Neural cell (in vitro differentiated cells): ENCODE measurements around the gene PTEN. TPM values are rescaled to one million over a fixed set of nuclear protein-coding genes. Genes with fewer than 3 reads are reported as not detected.

Experiments used
- H2AFZ ChIP-seq: fragments of 200-600, 300-800 bp; sonication (generic), shearing (Covaris generic); 2 replicates; pipeline ENCODE4 v1.6.0; 2014; ENCODE audit warnings: low read depth, mild to moderate bottlenecking, antibody characterized with exemption, low read length, moderate library complexity
- H3F3A ChIP-seq: fragments of 200-600 bp; shearing (Covaris generic); 2 replicates; pipeline ENCODE4 v1.6.1; 2016; ENCODE audit warnings: mild to moderate bottlenecking, moderate library complexity, mixed read lengths, antibody characterized with exemption, low read length; ENCODE audit not compliant: insufficient read depth, poor library complexity, severe bottlenecking
- H3K27ac ChIP-seq: fragments of 200-600, 300-800 bp; sonication (generic), shearing (Covaris generic); 2 replicates; pipeline ENCODE4 v1.5.1; 2014; ENCODE audit warnings: mild to moderate bottlenecking, low read length, moderate library complexity
- H3K27me3 ChIP-seq: fragments of 300-800, 200-600 bp; sonication (generic), shearing (Covaris generic); 2 replicates; pipeline ENCODE4 v1.6.0; 2014; ENCODE audit warnings: mild to moderate bottlenecking, low read depth, low read length, moderate library complexity; ENCODE audit not compliant: insufficient read depth
- H3K36me3 ChIP-seq: fragments of 300-800, 200-600 bp; sonication (generic), shearing (Covaris generic); 2 replicates; pipeline ENCODE4 v1.5.1; 2014; ENCODE audit warnings: mild to moderate bottlenecking, antibody characterized with exemption, low read length, moderate library complexity; ENCODE audit not compliant: insufficient read depth
- H3K4me2 ChIP-seq: fragments of 300-800, 200-600 bp; sonication (generic), shearing (Covaris generic); 2 replicates; pipeline ENCODE4 v1.6.0; 2014; ENCODE audit warnings: mild to moderate bottlenecking, low read length
- H3K4me3 ChIP-seq: fragments of 300-800, 200-600 bp; sonication (generic), shearing (Covaris generic); 2 replicates; pipeline ENCODE4 v1.5.1; 2014; ENCODE audit warnings: mild to moderate bottlenecking, low read length, moderate library complexity
- H3K79me2 ChIP-seq: fragments of 200-600 bp; shearing (Covaris generic); replicated peaks from 2 replicates; pipeline ENCODE4 v1.6.0; 2014; ENCODE audit warnings: mild to moderate bottlenecking, low read length, moderate library complexity; ENCODE audit not compliant: insufficient read depth
- H3K9ac ChIP-seq: fragments of 300-800, 200-600 bp; sonication (generic), shearing (Covaris generic); 2 replicates; pipeline ENCODE4 v1.6.1; 2016; ENCODE audit warnings: mild to moderate bottlenecking, low read length, mixed read lengths
- H3K9me2 ChIP-seq: fragments of 200-600 bp; shearing (Covaris generic); 2 replicates; pipeline ENCODE4 v1.6.1; 2016; ENCODE audit warnings: mild to moderate bottlenecking, low read length, mixed read lengths; ENCODE audit not compliant: insufficient read depth
- H3K9me3 ChIP-seq: fragments of 200-600, 300-800 bp; sonication (generic), shearing (Covaris generic); 2 replicates; pipeline ENCODE4 v1.6.1; 2016; ENCODE audit warnings: mild to moderate bottlenecking, mixed run types, low read length, moderate library complexity, mixed read lengths
- H4K20me1 ChIP-seq: fragments of 200-600 bp; shearing (Covaris generic); 2 replicates; pipeline ENCODE4 v1.6.1; 2016; ENCODE audit warnings: mild to moderate bottlenecking, mixed run types; ENCODE audit not compliant: insufficient read depth
- EP300 ChIP-seq: fragments of 450-650 bp; conservative IDR thresholded peaks from 2 replicates; pipeline ENCODE4 v1.6.1; 2014; ENCODE audit warnings: antibody characterized with exemption, mild to moderate bottlenecking, moderate library complexity; ENCODE audit not compliant: poor library complexity, severe bottlenecking
- EZH2 ChIP-seq: fragments of 200-600, 300-800 bp; shearing (Covaris generic), sonication (generic); IDR thresholded peaks from 2 replicates; pipeline ENCODE4 v1.6.1; 2014; ENCODE audit warnings: antibody characterized with exemption, low read length, borderline replicate concordance, mild to moderate bottlenecking; ENCODE audit not compliant: insufficient read depth, poor library complexity, severe bottlenecking
- MXI1 ChIP-seq: fragments of 450-650 bp; conservative IDR thresholded peaks from 2 replicates; pipeline ENCODE4 v1.6.1; 2014; ENCODE audit warnings: antibody characterized with exemption, mild to moderate bottlenecking; ENCODE audit not compliant: poor library complexity, severe bottlenecking
- POLR2AphosphoS5 ChIP-seq: IDR thresholded peaks from 2 replicates; pipeline ENCODE4 v1.6.1; 2012
- RAD21 ChIP-seq: fragments of 450-650 bp; conservative IDR thresholded peaks from 2 replicates; pipeline ENCODE4 v1.6.1; 2014; ENCODE audit warnings: antibody characterized with exemption, mild to moderate bottlenecking, moderate library complexity
- SMC3 ChIP-seq: fragments of 450-650 bp; conservative IDR thresholded peaks from 2 replicates; pipeline ENCODE4 v1.6.1; 2014; ENCODE audit warnings: antibody characterized with exemption, mild to moderate bottlenecking, moderate library complexity; ENCODE audit not compliant: poor library complexity
- TAF1 ChIP-seq: IDR thresholded peaks from 2 replicates; pipeline ENCODE4 v1.6.1; 2012; ENCODE audit warnings: low read depth
- polyA plus RNA-seq: library from polyadenylated mRNA; depleted of rRNA; stranded (reverse); fragments of >200 nt; gene quantifications from 2 replicates; pipeline ENCODE4 v1.2.3, GENCODE V29; 2014
- TF ChIP-seq, protein P1 (sequence below): IDR thresholded peaks from 2 replicates; pipeline ENCODE4 v1.6.1; 2012; ENCODE audit warnings: borderline replicate concordance
- TF ChIP-seq, protein P2 (sequence below): fragments of 450-650 bp; IDR thresholded peaks from 2 replicates; pipeline ENCODE4 v1.5.1; 2014; ENCODE audit warnings: antibody characterized with exemption, mild to moderate bottlenecking, moderate library complexity; ENCODE audit not compliant: poor library complexity, severe bottlenecking

Gene PTEN
- polyA plus RNA-seq, 1 donor from 2014 or later = 47.3 TPM

DNA sequence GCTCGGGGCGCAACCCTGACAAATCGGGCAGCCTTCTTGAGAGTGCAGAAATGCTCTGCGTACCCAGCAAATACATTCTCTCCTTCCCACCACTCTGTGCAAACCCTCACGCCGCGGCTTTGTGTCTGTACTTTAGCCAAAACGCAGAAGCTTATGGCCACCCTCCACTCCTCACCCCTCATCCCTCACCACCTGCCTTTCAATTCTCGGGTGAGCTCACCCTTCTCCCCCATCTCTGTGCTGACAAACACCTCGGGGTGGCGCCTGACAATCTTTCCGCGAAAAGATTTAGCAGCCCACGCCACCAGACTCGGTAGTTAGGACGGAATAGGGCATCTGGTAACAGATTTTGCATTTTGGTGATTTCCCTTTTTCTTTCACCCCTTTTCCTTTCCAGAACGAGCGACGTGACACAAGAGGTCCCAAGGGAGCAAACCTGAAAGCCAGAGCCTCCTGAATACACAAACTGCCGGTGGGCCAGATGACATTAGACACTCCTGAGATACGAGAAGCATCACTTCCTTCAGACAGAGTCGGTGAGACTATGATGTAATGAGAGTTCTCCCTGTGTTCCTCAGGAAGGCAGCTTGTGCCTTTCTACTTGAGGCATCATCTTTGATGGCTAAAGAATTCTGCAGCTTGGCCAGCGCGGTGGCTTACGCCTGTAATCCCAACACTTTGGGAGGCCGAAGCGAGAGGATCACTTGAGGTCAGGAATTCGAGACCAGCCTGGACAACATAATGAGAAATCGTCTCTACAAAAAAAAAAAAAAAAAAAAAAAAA, 44.7 kb upstream of the PTEN start:
- peak overlapping the region; percentile 89 for H3K27ac ChIP-seq
- H3K27me3 ChIP-seq = no peaks in the 10 kb centered on the region
- H3K4me2 ChIP-seq = peak overlapping the region; percentile 67
- H3K9ac ChIP-seq = peak overlapping the region; percentile 91
- no peaks in the 10 kb centered on the region for H3K9me2 ChIP-seq
- no peaks in the 10 kb centered on the region for H4K20me1 ChIP-seq
- H2AFZ ChIP-seq = peak overlapping the region; percentile 54
- H3F3A ChIP-seq = peaks cover 4% of the 10 kb centered on the region
- H3K79me2 ChIP-seq = peaks cover 41% of the 10 kb centered on the region
- H3K9me3 ChIP-seq = no peaks in the 10 kb centered on the region
- no peaks in the 10 kb centered on the region for H3K36me3 ChIP-seq
- peak overlapping the region; percentile 80 for H3K4me3 ChIP-seq
- TF ChIP-seq, protein P1, sequence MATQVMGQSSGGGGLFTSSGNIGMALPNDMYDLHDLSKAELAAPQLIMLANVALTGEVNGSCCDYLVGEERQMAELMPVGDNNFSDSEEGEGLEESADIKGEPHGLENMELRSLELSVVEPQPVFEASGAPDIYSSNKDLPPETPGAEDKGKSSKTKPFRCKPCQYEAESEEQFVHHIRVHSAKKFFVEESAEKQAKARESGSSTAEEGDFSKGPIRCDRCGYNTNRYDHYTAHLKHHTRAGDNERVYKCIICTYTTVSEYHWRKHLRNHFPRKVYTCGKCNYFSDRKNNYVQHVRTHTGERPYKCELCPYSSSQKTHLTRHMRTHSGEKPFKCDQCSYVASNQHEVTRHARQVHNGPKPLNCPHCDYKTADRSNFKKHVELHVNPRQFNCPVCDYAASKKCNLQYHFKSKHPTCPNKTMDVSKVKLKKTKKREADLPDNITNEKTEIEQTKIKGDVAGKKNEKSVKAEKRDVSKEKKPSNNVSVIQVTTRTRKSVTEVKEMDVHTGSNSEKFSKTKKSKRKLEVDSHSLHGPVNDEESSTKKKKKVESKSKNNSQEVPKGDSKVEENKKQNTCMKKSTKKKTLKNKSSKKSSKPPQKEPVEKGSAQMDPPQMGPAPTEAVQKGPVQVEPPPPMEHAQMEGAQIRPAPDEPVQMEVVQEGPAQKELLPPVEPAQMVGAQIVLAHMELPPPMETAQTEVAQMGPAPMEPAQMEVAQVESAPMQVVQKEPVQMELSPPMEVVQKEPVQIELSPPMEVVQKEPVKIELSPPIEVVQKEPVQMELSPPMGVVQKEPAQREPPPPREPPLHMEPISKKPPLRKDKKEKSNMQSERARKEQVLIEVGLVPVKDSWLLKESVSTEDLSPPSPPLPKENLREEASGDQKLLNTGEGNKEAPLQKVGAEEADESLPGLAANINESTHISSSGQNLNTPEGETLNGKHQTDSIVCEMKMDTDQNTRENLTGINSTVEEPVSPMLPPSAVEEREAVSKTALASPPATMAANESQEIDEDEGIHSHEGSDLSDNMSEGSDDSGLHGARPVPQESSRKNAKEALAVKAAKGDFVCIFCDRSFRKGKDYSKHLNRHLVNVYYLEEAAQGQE = peak; percentile 65
- TF ChIP-seq EZH2 = no peak
- TF ChIP-seq SMC3 = peak; percentile 60
- no peak for TF ChIP-seq MXI1
- TF ChIP-seq, protein P2, sequence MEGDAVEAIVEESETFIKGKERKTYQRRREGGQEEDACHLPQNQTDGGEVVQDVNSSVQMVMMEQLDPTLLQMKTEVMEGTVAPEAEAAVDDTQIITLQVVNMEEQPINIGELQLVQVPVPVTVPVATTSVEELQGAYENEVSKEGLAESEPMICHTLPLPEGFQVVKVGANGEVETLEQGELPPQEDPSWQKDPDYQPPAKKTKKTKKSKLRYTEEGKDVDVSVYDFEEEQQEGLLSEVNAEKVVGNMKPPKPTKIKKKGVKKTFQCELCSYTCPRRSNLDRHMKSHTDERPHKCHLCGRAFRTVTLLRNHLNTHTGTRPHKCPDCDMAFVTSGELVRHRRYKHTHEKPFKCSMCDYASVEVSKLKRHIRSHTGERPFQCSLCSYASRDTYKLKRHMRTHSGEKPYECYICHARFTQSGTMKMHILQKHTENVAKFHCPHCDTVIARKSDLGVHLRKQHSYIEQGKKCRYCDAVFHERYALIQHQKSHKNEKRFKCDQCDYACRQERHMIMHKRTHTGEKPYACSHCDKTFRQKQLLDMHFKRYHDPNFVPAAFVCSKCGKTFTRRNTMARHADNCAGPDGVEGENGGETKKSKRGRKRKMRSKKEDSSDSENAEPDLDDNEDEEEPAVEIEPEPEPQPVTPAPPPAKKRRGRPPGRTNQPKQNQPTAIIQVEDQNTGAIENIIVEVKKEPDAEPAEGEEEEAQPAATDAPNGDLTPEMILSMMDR = peak; percentile 60
- TF ChIP-seq EP300 = no peak
- no peak for TF ChIP-seq TAF1
- TF ChIP-seq POLR2AphosphoS5 = peak; percentile 47
- TF ChIP-seq RAD21 = peak; percentile 41

- Histone ChIP-seq H3K9ac (peak overlapping the region; percentile 91), H4K20me1 (no peaks in the 10 kb centered on the region), H3K9me2 (no peaks in the 10 kb centered on the region), H3K4me3 (peak overlapping the region; percentile 80), H3F3A (peaks cover 4% of the 10 kb centered on the region), H3K9me3 (no peaks in the 10 kb centered on the region), H3K4me2 (peak overlapping the region; percentile 67), H3K27me3 (no peaks in the 10 kb centered on the region), H3K27ac (peak overlapping the region; percentile 89), H2AFZ (peak overlapping the region; percentile 54), H3K36me3 (no peaks in the 10 kb centered on the region), H3K79me2 (peaks cover 35% of the 10 kb centered on the region)
- TF ChIP-seq POLR2AphosphoS5 = no peak
- no peak for TF ChIP-seq EZH2
- no peak for TF ChIP-seq TAF1
- TF ChIP-seq RAD21 = no peak
- TF ChIP-seq, protein P2 = no peak
- TF ChIP-seq MXI1 = no peak
- no peak for TF ChIP-seq EP300
- TF ChIP-seq, protein P1 = no peak
- no peak for TF ChIP-seq SMC3
These were observed 44.2 kb upstream of the PTEN start for GRCh38 chr10:87819289-87819585.
